Panc1 (cell line): ENCODE results near the gene GJB6. TPM values are rescaled to one million over a fixed set of nuclear protein-coding genes. Genes with fewer than 3 reads are reported as not detected.

Experiments
- ATAC-seq: fragments of 200-7000 bp; cut with Tn5 transposase; 2 replicates; pipeline ENCODE4 v1.9.1; 2020; ENCODE audit warnings: mild to moderate bottlenecking, moderate library complexity
- BruUV-seq: library from RNA; stranded (reverse); fragments of 400-500 nt; replicated peaks from 2 replicates; lab custom pipeline; 2021; lab: Mats Ljungman, UMichigan
- CTCF ChIA-PET: fragments of 300-600 bp; sonication (Branson Sonifier 250); formaldehyde crosslinking; loops from one replicate; lab custom pipeline; 2022; ENCODE audit warnings: antibody characterized with exemption; lab: Charles Lee
- POLR2A ChIA-PET: fragments of 300-600 bp; sonication (Branson Sonifier 250); formaldehyde crosslinking; loops from one replicate; lab custom pipeline; 2022; ENCODE audit warnings: antibody characterized with exemption; lab: Charles Lee
- DNase-seq: peaks from one replicate; pipeline ENCODE4 v3.0.0-alpha.2; 2010; ENCODE audit warnings: low read depth, low spot score
- H3K27ac ChIP-seq: 2 replicates; pipeline ENCODE4 v1.5.1; 2011; ENCODE audit warnings: mild to moderate bottlenecking, low read length, inconsistent platforms
- H3K27me3 ChIP-seq: fragments of 200-500 bp; sonication (Bioruptor generic); 2 replicates; pipeline ENCODE4 v1.6.0; 2014; ENCODE audit warnings: low read length, inconsistent platforms; ENCODE audit not compliant: control insufficient read depth, insufficient read depth
- H3K36me3 ChIP-seq: fragments of 200-500 bp; sonication (Bioruptor generic); 2 replicates; pipeline ENCODE4 v1.5.1; 2014; ENCODE audit warnings: inconsistent platforms, mild to moderate bottlenecking, low read length, moderate library complexity; ENCODE audit not compliant: control insufficient read depth, insufficient read depth
- H3K4me1 ChIP-seq: 2 replicates; pipeline ENCODE4 v1.5.1; 2011; ENCODE audit warnings: inconsistent platforms, mild to moderate bottlenecking, low read length, moderate library complexity; ENCODE audit not compliant: control insufficient read depth, insufficient read depth
- H3K4me3 ChIP-seq, 2 experiments: 2 replicates each; pipeline ENCODE4 v1.5.1; 2011 to 2012; ENCODE audit warnings: low read depth in 2 of 2, low read length in 2 of 2, mild to moderate bottlenecking in 2 of 2, inconsistent platforms in 1 of 2, moderate library complexity in 1 of 2
- H3K9me3 ChIP-seq: fragments of 200-500 bp; sonication (Bioruptor generic); 2 replicates; pipeline ENCODE4 v1.5.1; 2014; ENCODE audit warnings: low read depth, mild to moderate bottlenecking, inconsistent platforms, low read length, moderate library complexity; ENCODE audit not compliant: control insufficient read depth, insufficient read depth
- CTCF ChIP-seq: fragments of 450-650 bp; IDR thresholded peaks from 2 replicates; pipeline ENCODE4 v1.5.1; 2017; ENCODE audit warnings: mild to moderate bottlenecking
- POLR2AphosphoS5 ChIP-seq: IDR thresholded peaks from 2 replicates; pipeline ENCODE4 v1.6.1; 2012; ENCODE audit warnings: mild to moderate bottlenecking, low read depth, low read length, moderate library complexity
- REST ChIP-seq, 2 experiments: IDR thresholded peaks; 2 replicates each; pipeline ENCODE4 v1.6.1; 2011 to 2012; ENCODE audit warnings: low read depth in 2 of 2, control low read depth in 1 of 2, low read length in 1 of 2, mild to moderate bottlenecking in 1 of 2, moderate library complexity in 1 of 2; ENCODE audit not compliant: insufficient read depth in 1 of 2
- SIN3A ChIP-seq: IDR thresholded peaks from 2 replicates; pipeline ENCODE4 v1.6.1; 2012; ENCODE audit warnings: low read depth, mild to moderate bottlenecking, low read length, moderate library complexity, borderline replicate concordance; ENCODE audit not compliant: insufficient read depth
- TCF7L2 ChIP-seq: IDR thresholded peaks from 2 replicates; pipeline ENCODE4 v1.6.1; 2011; ENCODE audit warnings: mild to moderate bottlenecking, low read depth, low read length, inconsistent platforms
- in situ Hi-C: cut with HindIII; loops from 2 replicates; pipeline ENCODE4 v1.10.0; 2016; ENCODE audit warnings: low sequenced_read_pairs, low pct_unique_long_range_greater_than_20kb
- intact Hi-C: fragments of 100-400 bp; cut with micrococcal nuclease; formaldehyde crosslinking; loops from one replicate; pipeline ENCODE4 v1.10.0; 2022; ENCODE audit not compliant: unreplicated experiment
- total RNA-seq: library from RNA; stranded (reverse); gene quantifications from one replicate; pipeline ENCODE4 v1.2.1, GENCODE V29; 2021; ENCODE audit not compliant: unreplicated experiment

The GJB6 gene
- total RNA-seq, 1 experiment from 2014 or later = 6.3 TPM

- Histone ChIP-seq H3K27me3 (no peaks in the 10 kb centered on the region), H3K27ac (no peak overlapping the region), H3K9me3 (no peaks in the 10 kb centered on the region), H3K4me1 (no peaks in the 10 kb centered on the region), H3K4me3 (no peak overlapping the region), H3K36me3 (no peaks in the 10 kb centered on the region)
- DNase-seq (no peak), ATAC-seq (no peak)
- no peak for TF ChIP-seq TCF7L2
- no peak for TF ChIP-seq SIN3A
- TF ChIP-seq CTCF = no peak
- no peak for TF ChIP-seq REST (IDR thresholded peaks at IDR 0.05; ENCODE audit: insufficient read depth in 1 of 2, low read depth in 2 of 2, low read length in 1 of 2)
- TF ChIP-seq POLR2AphosphoS5 = no peak
- in situ Hi-C loops = no loop called here
- CTCF ChIA-PET = no interaction called here
- intact Hi-C loops = no loop called here
- BruUV-seq = no TSS peak
- POLR2A ChIA-PET = no interaction called here
Measured at GRCh38 chr13:20219577-20219976, 12.5 kb downstream of the GJB6 start.

- ATAC-seq = no peak
- in situ Hi-C loops (no loop called here), intact Hi-C loops (no loop called here)
- Histone ChIP-seq H3K4me3 (no peak overlapping the region), H3K9me3 (no peaks in the 10 kb centered on the region), H3K27ac (no peak overlapping the region), H3K4me1 (no peaks in the 10 kb centered on the region), H3K27me3 (no peaks in the 10 kb centered on the region), H3K36me3 (no peaks in the 10 kb centered on the region)
- TF ChIP-seq CTCF = no peak
- ChIA-PET CTCF (no interaction called here), POLR2A (no interaction called here)
- BruUV-seq = no TSS peak
- no peak for DNase-seq
Measured at GRCh38 chr13:20217168-20217567, 15.0 kb downstream of the GJB6 start.

- TF ChIP-seq POLR2AphosphoS5 (no peak), SIN3A (no peak), REST (IDR thresholded peaks at IDR 0.05; ENCODE audit: insufficient read depth in 1 of 2, low read depth in 2 of 2, low read length in 1 of 2) (no peak), TCF7L2 (no peak), CTCF (no peak)
- Histone ChIP-seq H3K27me3 (no peaks in the 10 kb centered on the region), H3K36me3 (no peaks in the 10 kb centered on the region), H3K4me3 (no peak overlapping the region), H3K9me3 (no peaks in the 10 kb centered on the region), H3K27ac (no peak overlapping the region), H3K4me1 (no peaks in the 10 kb centered on the region)
- POLR2A ChIA-PET = no interaction called here
- BruUV-seq = no TSS peak
- ATAC-seq (no peak), DNase-seq (no peak)
- in situ Hi-C loops (no loop called here), intact Hi-C loops (no loop called here)
- CTCF ChIA-PET = no interaction called here
Measured at GRCh38 chr13:20209948-20210347, 22.2 kb downstream of the GJB6 start.
